Mucosa of descending colon (tissue), 3 donors: ENCODE data around the gene CMSS1. TPM values are rescaled to one million over a fixed set of nuclear protein-coding genes. Genes with fewer than 3 reads are reported as not detected.

ENCODE experiments used
- ATAC-seq: fragments of 200-7000 bp; cut with Tn5 transposase; one replicate; pipeline ENCODE4 v1.9.1; 2020; ENCODE audit warnings: mild to moderate bottlenecking, moderate library complexity
- DNase-seq, 3 donors: peaks; one replicate each; pipeline ENCODE4 v3.0.0-alpha.2; 2020
- H3K36me3 ChIP-seq: fragments of 200-600 bp; one replicate; pipeline ENCODE4 v1.8.0; 2021; ENCODE audit warnings: low read depth, mild to moderate bottlenecking
- H3K4me1 ChIP-seq: fragments of 200-600 bp; one replicate; pipeline ENCODE4 v1.8.0; 2021; ENCODE audit warnings: low read depth, mild to moderate bottlenecking
- H3K4me3 ChIP-seq: fragments of 200-600 bp; one replicate; pipeline ENCODE4 v1.8.0; 2021; ENCODE audit warnings: mild to moderate bottlenecking
- H3K9me3 ChIP-seq: fragments of 200-600 bp; one replicate; pipeline ENCODE4 v1.8.0; 2021; ENCODE audit warnings: mild to moderate bottlenecking
- intact Hi-C, 2 donors: fragments of 100-400 bp; cut with DNase I in 1 of 2; cut with micrococcal nuclease in 1 of 2; formaldehyde crosslinking; loops; one replicate each; pipeline versions ENCODE4 v1.11.0 to v1.11.1; 2022; cut with DNase I, micrococcal nuclease
- total RNA-seq, 3 donors: library from RNA; stranded (reverse); fragmentation: NEBNext Ultra II Directional in 2 of 3; extraction: Animal tissue kit (Norgen Biotek cat#: 25700) in 2 of 3; gene quantifications; one replicate each; pipeline versions ENCODE4 v1.2.1 to v1.2.4, GENCODE V29; 2021 to 2023
- TF ChIP-seq, protein P1 (sequence below): fragments of 200-600 bp; IDR thresholded peaks from one replicate; pipeline ENCODE4 v1.8.0; 2022; ENCODE audit warnings: antibody characterized with exemption, mild to moderate bottlenecking
- donor health status: DM: no; HTN: no; CAD: no; lungs with moderate emphysema.
- donor health status: DM: no; HTN: no; CAD: no.
- donor health status: DM: no; HTN: yes; CAD: no.

CMSS1 gene
- total RNA-seq, 3 donors from 2014 or later, result 9.6 to 24.2 (median 13.8) TPM

- TF ChIP-seq, protein P1, sequence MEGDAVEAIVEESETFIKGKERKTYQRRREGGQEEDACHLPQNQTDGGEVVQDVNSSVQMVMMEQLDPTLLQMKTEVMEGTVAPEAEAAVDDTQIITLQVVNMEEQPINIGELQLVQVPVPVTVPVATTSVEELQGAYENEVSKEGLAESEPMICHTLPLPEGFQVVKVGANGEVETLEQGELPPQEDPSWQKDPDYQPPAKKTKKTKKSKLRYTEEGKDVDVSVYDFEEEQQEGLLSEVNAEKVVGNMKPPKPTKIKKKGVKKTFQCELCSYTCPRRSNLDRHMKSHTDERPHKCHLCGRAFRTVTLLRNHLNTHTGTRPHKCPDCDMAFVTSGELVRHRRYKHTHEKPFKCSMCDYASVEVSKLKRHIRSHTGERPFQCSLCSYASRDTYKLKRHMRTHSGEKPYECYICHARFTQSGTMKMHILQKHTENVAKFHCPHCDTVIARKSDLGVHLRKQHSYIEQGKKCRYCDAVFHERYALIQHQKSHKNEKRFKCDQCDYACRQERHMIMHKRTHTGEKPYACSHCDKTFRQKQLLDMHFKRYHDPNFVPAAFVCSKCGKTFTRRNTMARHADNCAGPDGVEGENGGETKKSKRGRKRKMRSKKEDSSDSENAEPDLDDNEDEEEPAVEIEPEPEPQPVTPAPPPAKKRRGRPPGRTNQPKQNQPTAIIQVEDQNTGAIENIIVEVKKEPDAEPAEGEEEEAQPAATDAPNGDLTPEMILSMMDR, result no peak
- Histone ChIP-seq H3K36me3 (no peaks in the 10 kb centered on the region), H3K9me3 (no peaks in the 10 kb centered on the region), H3K4me1 (peaks cover 9% of the 10 kb centered on the region), H3K4me3 (no peak overlapping the region)
- intact Hi-C loops, result no loop called here
- no peak for DNase-seq
- ATAC-seq, result no peak
Measured at GRCh38 chr3:100080573-100080972, 262.9 kb downstream of the CMSS1 start.

GRCh38 chr3:100081311-100081710 is 263.6 kb downstream of the CMSS1 start:
- TF ChIP-seq, protein P1, result no peak
- no peak overlapping the region for H3K4me3 ChIP-seq
- DNase-seq (no peak), ATAC-seq (no peak)
- no peaks in the 10 kb centered on the region for H3K9me3 ChIP-seq
- no peaks in the 10 kb centered on the region for H3K36me3 ChIP-seq
- H3K4me1 ChIP-seq, result peaks cover 2% of the 10 kb centered on the region
- intact Hi-C loops, result no loop called here

DNA sequence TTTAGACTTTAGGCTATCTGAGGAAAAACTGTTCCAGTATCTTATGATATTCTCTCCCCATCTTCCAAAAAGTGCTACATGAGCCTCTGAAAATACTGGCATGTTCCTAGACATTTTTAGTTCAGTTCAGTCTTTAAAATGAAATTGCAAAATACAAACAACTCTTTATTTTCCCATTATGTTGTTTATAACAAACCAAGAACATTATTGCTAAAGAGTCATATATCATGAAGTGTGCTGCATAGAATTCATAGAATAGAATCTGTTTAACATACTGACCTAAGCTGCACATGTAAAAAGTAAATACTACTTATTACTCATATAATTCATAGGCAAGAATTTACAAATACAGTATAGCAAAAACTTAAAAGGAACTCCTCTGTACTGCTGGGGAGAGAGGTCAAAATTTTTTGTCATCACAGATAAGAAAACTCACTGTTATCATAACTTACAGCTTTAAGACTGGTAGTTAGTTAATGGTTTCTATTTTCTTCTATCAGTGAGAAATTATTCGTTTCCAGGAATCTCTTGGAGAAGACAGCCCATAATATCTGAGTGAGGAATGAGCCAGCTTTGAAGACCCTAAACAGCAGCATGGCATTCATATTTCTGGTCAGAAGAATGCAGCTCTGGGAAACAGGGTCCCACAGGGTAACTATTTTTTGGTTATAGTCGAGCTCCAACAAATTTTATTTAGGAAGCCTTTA is 264.5 kb downstream of the CMSS1 start:
- TF ChIP-seq, protein P1, result no peak
- Histone ChIP-seq H3K4me3 (no peak overlapping the region), H3K36me3 (no peaks in the 10 kb centered on the region), H3K9me3 (no peaks in the 10 kb centered on the region), H3K4me1 (no peaks in the 10 kb centered on the region)
- intact Hi-C loops, result no loop called here
- DNase-seq (no peak), ATAC-seq (no peak)

GRCh38 chr3:100082714-100083113 is 265.1 kb downstream of the CMSS1 start:
- DNase-seq (no peak), ATAC-seq (no peak)
- Histone ChIP-seq H3K4me3 (no peak overlapping the region), H3K36me3 (no peaks in the 10 kb centered on the region), H3K4me1 (no peaks in the 10 kb centered on the region), H3K9me3 (no peaks in the 10 kb centered on the region)
- intact Hi-C loops, result no loop called here
- TF ChIP-seq, protein P1, result no peak

DNA sequence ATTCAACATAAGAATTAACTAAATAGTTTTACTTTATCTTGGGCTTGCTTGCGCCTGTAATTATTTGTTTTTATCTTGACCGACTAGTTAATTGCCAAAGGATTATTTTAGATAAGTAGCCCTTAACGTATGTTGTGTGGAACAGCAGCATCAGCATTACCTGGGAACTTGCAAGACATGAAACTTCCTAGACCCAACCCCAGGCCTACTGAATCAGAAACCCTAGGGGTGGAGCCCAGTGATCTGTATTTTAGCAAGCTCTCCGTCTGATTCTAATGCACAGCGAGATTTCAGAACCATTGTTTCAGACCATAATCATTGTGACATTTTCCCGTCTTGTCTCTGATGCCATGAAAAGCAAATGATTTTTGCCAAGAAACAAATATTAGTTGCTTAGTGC is 265.5 kb downstream of the CMSS1 start:
- Histone ChIP-seq H3K4me1 (no peaks in the 10 kb centered on the region), H3K36me3 (no peaks in the 10 kb centered on the region), H3K9me3 (no peaks in the 10 kb centered on the region), H3K4me3 (no peak overlapping the region)
- DNase-seq (no peak), ATAC-seq (no peak)
- intact Hi-C loops, result no loop called here
- TF ChIP-seq, protein P1, result no peak
